Neural crest cell (in vitro differentiated cells): ENCODE measurements around the gene MAPK1IP1L. TPM values are rescaled to one million over a fixed set of nuclear protein-coding genes. Genes with fewer than 3 reads are reported as not detected.

Source experiments
- DNase-seq: peaks from one replicate; pipeline ENCODE4 v3.0.0; 2021; ENCODE audit warnings: low read depth, mixed read lengths, low spot score
- H3K27ac Mint-ChIP-seq: one replicate; pipeline ENCODE4 v1.8.0; 2021; ENCODE audit warnings: mild to moderate bottlenecking, mixed read lengths; ENCODE audit not compliant: unreplicated experiment
- H3K27me3 Mint-ChIP-seq: 2 replicates; pipeline ENCODE4 v1.8.0; 2021; ENCODE audit warnings: low read depth, mild to moderate bottlenecking, mixed read lengths
- H3K36me3 Mint-ChIP-seq: 2 replicates; pipeline ENCODE4 v1.8.0; 2021; ENCODE audit warnings: low read depth, mild to moderate bottlenecking, mixed read lengths
- H3K4me1 Mint-ChIP-seq: 2 replicates; pipeline ENCODE4 v1.8.0; 2021; ENCODE audit warnings: mixed read lengths
- H3K4me3 Mint-ChIP-seq: one replicate; pipeline ENCODE4 v1.8.0; 2021; ENCODE audit warnings: mild to moderate bottlenecking, mixed read lengths
- H3K9me3 Mint-ChIP-seq: 2 replicates; pipeline ENCODE4 v1.8.0; 2021; ENCODE audit warnings: mixed read lengths
- total RNA-seq: library from RNA; stranded (reverse); gene quantifications from 2 replicates; pipeline ENCODE4 v1.2.1, GENCODE V29; 2021
- TF ChIP-seq, protein P1 (sequence below): fragments of 200-600 bp; sonication (generic); conservative IDR thresholded peaks from 2 replicates; pipeline ENCODE4 v1.5.0; 2021; ENCODE audit warnings: antibody characterized with exemption, mild to moderate bottlenecking

The MAPK1IP1L gene
- total RNA-seq, 1 donor from 2014 or later, result 141 TPM

DNA sequence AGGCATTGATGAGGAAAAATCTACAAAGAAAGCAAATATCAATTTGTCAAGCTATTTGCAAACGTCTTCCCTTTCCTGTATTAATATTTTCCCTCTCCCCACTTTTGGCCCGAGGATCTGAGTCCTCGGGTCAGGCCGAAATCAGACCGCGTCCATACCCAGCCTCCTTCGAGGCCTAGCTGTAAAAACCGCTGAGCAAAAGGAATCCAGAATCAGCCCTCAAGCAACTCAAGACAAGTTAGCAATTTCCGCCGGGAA lies 353 bp upstream of the MAPK1IP1L start:
- Mint-ChIP-seq H3K4me3 (peak overlapping the region; percentile 97), H3K27me3 (no peaks in the 10 kb centered on the region), H3K27ac (peak overlapping the region; percentile 100), H3K36me3 (peaks cover 17% of the 10 kb centered on the region), H3K4me1 (peaks cover 41% of the 10 kb centered on the region), H3K9me3 (no peaks in the 10 kb centered on the region)
- TF ChIP-seq, protein P1, sequence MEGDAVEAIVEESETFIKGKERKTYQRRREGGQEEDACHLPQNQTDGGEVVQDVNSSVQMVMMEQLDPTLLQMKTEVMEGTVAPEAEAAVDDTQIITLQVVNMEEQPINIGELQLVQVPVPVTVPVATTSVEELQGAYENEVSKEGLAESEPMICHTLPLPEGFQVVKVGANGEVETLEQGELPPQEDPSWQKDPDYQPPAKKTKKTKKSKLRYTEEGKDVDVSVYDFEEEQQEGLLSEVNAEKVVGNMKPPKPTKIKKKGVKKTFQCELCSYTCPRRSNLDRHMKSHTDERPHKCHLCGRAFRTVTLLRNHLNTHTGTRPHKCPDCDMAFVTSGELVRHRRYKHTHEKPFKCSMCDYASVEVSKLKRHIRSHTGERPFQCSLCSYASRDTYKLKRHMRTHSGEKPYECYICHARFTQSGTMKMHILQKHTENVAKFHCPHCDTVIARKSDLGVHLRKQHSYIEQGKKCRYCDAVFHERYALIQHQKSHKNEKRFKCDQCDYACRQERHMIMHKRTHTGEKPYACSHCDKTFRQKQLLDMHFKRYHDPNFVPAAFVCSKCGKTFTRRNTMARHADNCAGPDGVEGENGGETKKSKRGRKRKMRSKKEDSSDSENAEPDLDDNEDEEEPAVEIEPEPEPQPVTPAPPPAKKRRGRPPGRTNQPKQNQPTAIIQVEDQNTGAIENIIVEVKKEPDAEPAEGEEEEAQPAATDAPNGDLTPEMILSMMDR, result no peak
- no peak for DNase-seq

DNA sequence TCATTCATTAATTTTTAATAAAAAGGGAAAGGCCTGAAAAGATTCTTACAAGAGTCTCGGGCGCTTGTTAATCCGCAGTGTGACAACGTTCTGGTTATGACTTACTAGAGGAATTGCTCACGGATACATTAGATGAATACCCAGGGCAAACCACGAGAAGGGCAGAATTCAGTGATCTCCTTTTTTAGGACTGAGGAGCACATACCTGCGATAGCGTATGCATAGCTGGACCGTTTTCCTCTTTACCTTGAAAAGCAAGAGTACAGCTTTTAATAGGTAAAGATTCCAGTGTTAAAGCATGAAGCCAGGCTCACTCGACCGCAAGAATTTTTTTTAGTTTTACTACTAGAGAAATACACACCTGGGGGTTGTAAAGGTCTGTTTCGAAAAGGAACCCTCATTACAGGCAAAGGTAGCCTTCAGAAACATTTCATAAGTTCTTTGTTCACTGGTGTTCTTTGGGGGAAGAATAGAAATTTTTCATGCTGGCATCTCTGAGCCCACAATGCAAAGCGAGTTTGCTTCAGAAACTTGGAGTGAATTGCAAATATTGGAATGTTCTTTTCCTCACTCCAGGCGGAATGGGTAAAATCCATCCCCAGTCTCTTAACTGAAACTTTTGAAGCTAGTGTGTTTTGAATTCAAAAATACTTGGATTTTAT lies 953 bp downstream of the MAPK1IP1L start:
- H3K9me3 Mint-ChIP-seq, result no peaks in the 10 kb centered on the region
- peaks cover 17% of the 10 kb centered on the region for H3K36me3 Mint-ChIP-seq
- H3K4me1 Mint-ChIP-seq, result peaks cover 41% of the 10 kb centered on the region
- no peak for DNase-seq
- TF ChIP-seq, protein P1, result no peak
- peak overlapping the region; percentile 98 for H3K27ac Mint-ChIP-seq
- H3K27me3 Mint-ChIP-seq, result no peaks in the 10 kb centered on the region
- H3K4me3 Mint-ChIP-seq, result peak overlapping the region; percentile 97

DNA sequence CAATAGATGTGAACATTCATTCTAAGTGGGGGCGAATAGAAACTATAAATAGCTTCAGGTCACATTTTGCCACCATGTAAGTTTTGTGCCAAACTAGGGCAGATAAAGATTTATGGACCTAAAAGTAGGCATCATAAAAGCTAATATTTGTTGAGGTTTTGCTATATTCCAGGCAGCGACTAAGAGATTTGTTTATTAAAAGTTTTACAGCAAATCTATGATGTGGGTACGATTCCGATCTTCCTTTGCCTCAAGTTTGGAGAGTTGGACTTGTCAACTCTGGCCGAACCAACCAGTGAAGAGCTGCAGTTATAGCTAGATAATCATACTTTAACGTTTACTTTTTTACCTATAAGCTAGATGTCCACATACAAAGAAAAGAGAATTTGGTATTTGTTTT lies 1.6 kb downstream of the MAPK1IP1L start:
- Mint-ChIP-seq H3K36me3 (peaks cover 18% of the 10 kb centered on the region), H3K4me3 (peak overlapping the region; percentile 97), H3K4me1 (peaks cover 41% of the 10 kb centered on the region), H3K27me3 (no peaks in the 10 kb centered on the region), H3K9me3 (no peaks in the 10 kb centered on the region), H3K27ac (peak overlapping the region; percentile 98)
- no peak for DNase-seq
- TF ChIP-seq, protein P1, result no peak

DNA sequence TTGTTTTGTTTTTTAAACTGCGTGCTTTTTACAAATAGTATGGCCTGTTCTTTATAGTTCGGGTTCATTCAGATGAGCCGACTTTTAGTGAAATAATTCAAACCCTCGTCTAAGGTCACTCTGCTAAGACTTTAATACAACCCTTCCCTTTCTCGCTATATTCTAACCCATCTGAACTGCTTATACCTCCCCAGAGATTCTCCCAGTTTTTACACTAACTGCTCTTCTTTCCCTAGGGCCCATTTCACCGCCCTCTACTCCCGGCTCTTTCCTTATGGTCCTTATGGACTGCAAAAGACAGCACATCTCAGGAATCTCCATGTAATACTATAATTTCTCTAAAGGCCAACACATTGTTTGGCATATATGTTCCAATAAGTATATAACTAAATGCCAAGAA lies 2.1 kb downstream of the MAPK1IP1L start:
- DNase-seq, result no peak
- H3K9me3 Mint-ChIP-seq, result no peaks in the 10 kb centered on the region
- no peaks in the 10 kb centered on the region for H3K27me3 Mint-ChIP-seq
- peak overlapping the region; percentile 14 for H3K27ac Mint-ChIP-seq
- H3K36me3 Mint-ChIP-seq, result peaks cover 22% of the 10 kb centered on the region
- TF ChIP-seq, protein P1, result no peak
- H3K4me3 Mint-ChIP-seq, result peak overlapping the region; percentile 97
- H3K4me1 Mint-ChIP-seq, result peaks cover 45% of the 10 kb centered on the region

DNA sequence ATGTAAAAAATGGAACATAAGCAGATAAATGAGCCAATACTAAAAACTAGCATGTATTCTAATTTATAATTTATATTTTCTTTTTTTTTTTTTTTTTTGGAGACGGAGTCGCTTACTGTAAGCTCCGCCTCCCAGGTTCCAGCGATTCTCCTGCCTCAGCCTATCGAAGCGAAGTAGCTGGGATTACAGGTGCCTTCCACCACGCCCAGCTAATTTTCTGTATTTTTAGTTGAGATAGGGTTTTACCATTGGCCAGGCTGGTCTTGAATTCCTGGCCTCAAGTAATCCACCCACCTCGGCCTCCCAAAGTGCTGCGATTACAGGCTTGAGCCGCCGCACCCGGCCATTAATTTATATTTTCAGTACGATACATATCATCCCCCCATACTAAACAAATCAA lies 2.7 kb downstream of the MAPK1IP1L start:
- Mint-ChIP-seq H3K4me3 (peak overlapping the region; percentile 68), H3K27ac (no peak overlapping the region), H3K4me1 (peaks cover 45% of the 10 kb centered on the region), H3K36me3 (peaks cover 22% of the 10 kb centered on the region), H3K27me3 (no peaks in the 10 kb centered on the region), H3K9me3 (no peaks in the 10 kb centered on the region)
- TF ChIP-seq, protein P1, result no peak
- DNase-seq, result no peak
